Naive thymus-derived CD4-positive, alpha-beta T cell (primary cell): ENCODE results near the gene DKK3. TPM values are rescaled to one million over a fixed set of nuclear protein-coding genes. Genes with fewer than 3 reads are reported as not detected.
A peak's percentile ranks its signal among the peaks of the same experiment; 100 is the strongest.

Source experiments
- ATAC-seq: fragments of 150-1000 bp; cut with Tn5 transposase; 2 replicates; pipeline ENCODE4 v1.10.0; 2021; ENCODE audit warnings: mild to moderate bottlenecking, moderate library complexity
- CTCF ChIA-PET: fragments of 350-600 bp; sonication (Branson Sonifier 250); formaldehyde crosslinking; loops from one replicate; lab custom pipeline; 2021; ENCODE audit warnings: antibody characterized with exemption; lab: Charles Lee
- POLR2A ChIA-PET: fragments of 350-600 bp; sonication (Branson Sonifier 250); formaldehyde crosslinking; loops from one replicate; lab custom pipeline; 2021; ENCODE audit warnings: antibody characterized with exemption, inconsistent platforms; lab: Charles Lee
- DNase-seq, 9 donors: peaks; one replicate each; pipeline versions ENCODE4 v3.0.0 to v3.0.0-alpha.2; 2020 to 2022; ENCODE audit warnings: mixed read lengths in 1 of 9
- H3K27ac ChIP-seq: one replicate; pipeline ENCODE4 v1.7.0; 2013; ENCODE audit warnings: mild to moderate bottlenecking, low read depth, low read length, moderate library complexity
- H3K27me3 ChIP-seq, 2 donors: one replicate each; pipeline ENCODE4 v1.7.0; 2013; ENCODE audit warnings: low read length in 2 of 2, mild to moderate bottlenecking in 2 of 2, moderate library complexity in 2 of 2; ENCODE audit not compliant: control insufficient read depth in 2 of 2, insufficient read depth in 2 of 2
- H3K36me3 ChIP-seq, 3 experiments: 1 replicate in 2 of 3; 2 replicates in 1 of 3; pipeline ENCODE4 v1.7.0; 2013; ENCODE audit warnings: low read length in 3 of 3, mild to moderate bottlenecking in 3 of 3, moderate library complexity in 1 of 3; ENCODE audit not compliant: insufficient read depth in 3 of 3, control insufficient read depth in 2 of 3
- H3K4me1 ChIP-seq, 2 donors: one replicate each; pipeline ENCODE4 v1.7.0; 2013; ENCODE audit warnings: low read length in 2 of 2, mild to moderate bottlenecking in 2 of 2, moderate library complexity in 1 of 2; ENCODE audit not compliant: control insufficient read depth in 2 of 2, insufficient read depth in 2 of 2
- H3K4me3 ChIP-seq: 2 replicates; pipeline ENCODE4 v1.7.0; 2013; ENCODE audit warnings: mild to moderate bottlenecking, low read length
- H3K9me3 ChIP-seq, 3 experiments: 1 replicate in 2 of 3; 2 replicates in 1 of 3; pipeline ENCODE4 v1.7.0; 2013; ENCODE audit warnings: low read length in 3 of 3; ENCODE audit not compliant: control insufficient read depth in 2 of 3
- H3K27ac Mint-ChIP-seq, 9 donors: one replicate each; pipeline ENCODE4 v1.8.0; 2020 to 2022; ENCODE audit warnings: mixed read lengths in 9 of 9, mild to moderate bottlenecking in 8 of 9, moderate library complexity in 5 of 9, inconsistent platforms in 2 of 9
- H3K27me3 Mint-ChIP-seq, 5 donors: one replicate each; pipeline ENCODE4 v1.8.0; 2021 to 2022; ENCODE audit warnings: mixed read lengths in 5 of 5, mild to moderate bottlenecking in 1 of 5
- H3K36me3 Mint-ChIP-seq, 5 donors: one replicate each; pipeline ENCODE4 v1.8.0; 2020 to 2022; ENCODE audit warnings: mixed read lengths in 5 of 5, mild to moderate bottlenecking in 3 of 5, inconsistent platforms in 1 of 5
- H3K4me1 Mint-ChIP-seq, 7 donors: one replicate each; pipeline ENCODE4 v1.8.0; 2020 to 2022; ENCODE audit warnings: mixed read lengths in 7 of 7, mild to moderate bottlenecking in 3 of 7, inconsistent platforms in 1 of 7
- H3K4me3 Mint-ChIP-seq, 10 donors: one replicate each; pipeline ENCODE4 v1.8.0; 2020 to 2022; ENCODE audit warnings: mild to moderate bottlenecking in 10 of 10, mixed read lengths in 10 of 10, moderate library complexity in 6 of 10, inconsistent platforms in 2 of 10
- H3K9me3 Mint-ChIP-seq, 11 donors: one replicate each; pipeline ENCODE4 v1.8.0; 2020 to 2022; ENCODE audit warnings: mixed read lengths in 11 of 11, mild to moderate bottlenecking in 4 of 11, inconsistent platforms in 1 of 11, moderate library complexity in 1 of 11
- intact Hi-C, 2 donors: fragments of 100-400 bp; cut with micrococcal nuclease; formaldehyde crosslinking; loops; one replicate each; pipeline ENCODE4 v1.15.1; 2023
- polyA plus RNA-seq, 2 donors: library from polyadenylated mRNA; unstranded; fragments of 300-500 nt; fragmentation: Illumina TruSeq; gene quantifications; one replicate each; pipeline ENCODE4 v1.2.3, GENCODE V29; 2021
- total RNA-seq, 6 experiments: library from RNA in 5 of 6; stranded (reverse) in 5 of 6; gene quantifications; 1 replicate in 5 of 6; 2 replicates in 1 of 6; pipeline ENCODE4 v1.2.3 and lab custom pipeline; 2021 to 2026

The DKK3 gene
- total and polyA plus RNA-seq, 7 experiments from 2014 or later: 0.32 to 1.4 (median 0.38) TPM; not detected in 4

- ChIA-PET POLR2A (no interaction called here), CTCF (no interaction called here)
- H3K27ac Mint-ChIP-seq: no peak overlapping the region
These were observed 71.0 kb downstream of the DKK3 start for GRCh38 chr11:11937433-11937832.

GRCh38 chr11:11935536-11935935 is 72.9 kb downstream of the DKK3 start:
- no peaks in the 10 kb centered on the region for H3K9me3 ChIP-seq
- CTCF ChIA-PET: no interaction called here
- peaks cover 0 to 4% (median 0%) of the 10 kb centered on the region in 7 donors for H3K4me1 Mint-ChIP-seq
- ATAC-seq (no peak), DNase-seq (no peak)
- H3K4me3 ChIP-seq: no peak overlapping the region
- no peaks in the 10 kb centered on the region for H3K4me1 ChIP-seq
- POLR2A ChIA-PET: no interaction called here
- H3K4me3 Mint-ChIP-seq: no peak overlapping the region
- H3K9me3 Mint-ChIP-seq: no peaks in the 10 kb centered on the region
- no peaks in the 10 kb centered on the region for H3K27me3 ChIP-seq
- H3K27ac Mint-ChIP-seq: peak overlapping the region in 1 of 9 donors; percentile 19
- H3K27ac ChIP-seq: no peak overlapping the region
- H3K36me3 ChIP-seq: peaks cover 3 to 68% (median 20%) of the 10 kb centered on the region in 3 experiments
- H3K36me3 Mint-ChIP-seq: peaks cover 14 to 49% (median 40%) of the 10 kb centered on the region in 5 donors
- no peaks in the 10 kb centered on the region for H3K27me3 Mint-ChIP-seq
- intact Hi-C loops: loop anchor here in 1 of 2 donors (10.0 kb wide), 1 partner anchor 1161 kb away; no protein-coding TSS in a partner anchor

More at GRCh38 chr11:11937433-11937832, 71.0 kb downstream of the DKK3 start:
- Histone ChIP-seq H3K9me3 (no peaks in the 10 kb centered on the region), H3K36me3 (peaks cover 8 to 74% (median 20%) of the 10 kb centered on the region in 3 experiments), H3K4me3 (no peak overlapping the region), H3K4me1 (no peaks in the 10 kb centered on the region), H3K27me3 (no peaks in the 10 kb centered on the region), H3K27ac (no peak overlapping the region)
- Mint-ChIP-seq H3K4me3 (no peak overlapping the region), H3K36me3 (peaks cover 15 to 60% (median 37%) of the 10 kb centered on the region in 5 donors), H3K4me1 (peaks cover 0 to 4% (median 0%) of the 10 kb centered on the region in 7 donors), H3K27me3 (no peaks in the 10 kb centered on the region), H3K9me3 (no peaks in the 10 kb centered on the region)
- ATAC-seq: no peak
- intact Hi-C loops: loop anchor here in 1 of 2 donors (10.0 kb wide), 1 partner anchor 1163 kb away; no protein-coding TSS in a partner anchor
- no peak for DNase-seq

GRCh38 chr11:11931461-11932055 is 76.9 kb downstream of the DKK3 start:
- Histone ChIP-seq H3K4me3 (no peak overlapping the region), H3K27me3 (no peaks in the 10 kb centered on the region), H3K4me1 (no peaks in the 10 kb centered on the region), H3K27ac (no peak overlapping the region), H3K9me3 (no peaks in the 10 kb centered on the region), H3K36me3 (peaks cover 4 to 48% (median 14%) of the 10 kb centered on the region in 3 experiments)
- Mint-ChIP-seq H3K27ac (no peak overlapping the region), H3K36me3 (peaks cover 15 to 42% (median 32%) of the 10 kb centered on the region in 5 donors), H3K9me3 (peaks cover 0 to 8% (median 0%) of the 10 kb centered on the region in 11 donors), H3K4me1 (peaks cover 4 to 11% (median 8%) of the 10 kb centered on the region in 7 donors), H3K4me3 (no peak overlapping the region), H3K27me3 (no peaks in the 10 kb centered on the region)
- ATAC-seq (peak; percentile 75), DNase-seq (peak in 7 of 9 donors; percentile 7 to 45 (median 31))
- ChIA-PET POLR2A (no interaction called here), CTCF (interaction anchor here (0.7 to 2.5 kb wide), 5 partner anchors 13 to 30 kb away, joined by 3 to 7 read pairs (median 4); no protein-coding TSS in a partner anchor)
- intact Hi-C loops: loop anchor here (1.0 to 10.0 kb wide), 4 partner anchors 113 to 1157 kb away; no protein-coding TSS in a partner anchor

- Mint-ChIP-seq H3K4me3 (no peak overlapping the region), H3K27me3 (no peaks in the 10 kb centered on the region), H3K27ac (no peak overlapping the region), H3K9me3 (peaks cover 0 to 8% (median 0%) of the 10 kb centered on the region in 11 donors), H3K36me3 (peaks cover 21 to 48% (median 45%) of the 10 kb centered on the region in 5 donors), H3K4me1 (peaks cover 6 to 21% (median 18%) of the 10 kb centered on the region in 7 donors)
- H3K4me3 ChIP-seq: no peak overlapping the region
- ChIA-PET CTCF (no interaction called here), POLR2A (interaction anchor here (0.7 kb wide), 1 partner anchor 114 kb away, joined by 3 read pairs; no protein-coding TSS in a partner anchor)
- H3K27me3 ChIP-seq: no peaks in the 10 kb centered on the region
- no peak overlapping the region for H3K27ac ChIP-seq
- DNase-seq: no peak
- no peaks in the 10 kb centered on the region for H3K4me1 ChIP-seq
- no peaks in the 10 kb centered on the region for H3K9me3 ChIP-seq
- H3K36me3 ChIP-seq: peaks cover 4 to 39% (median 13%) of the 10 kb centered on the region in 3 experiments
- intact Hi-C loops: loop anchor here (5.0 to 10.0 kb wide), 2 partner anchors 352 to 1155 kb away; no protein-coding TSS in a partner anchor
- ATAC-seq: no peak
These were observed 78.5 kb downstream of the DKK3 start for GRCh38 chr11:11929920-11930319.

- intact Hi-C loops: no loop called here
- H3K9me3 ChIP-seq: no peaks in the 10 kb centered on the region
- Mint-ChIP-seq H3K27me3 (no peaks in the 10 kb centered on the region), H3K27ac (peak overlapping the region in 1 of 9 donors; percentile 58), H3K36me3 (peaks cover 17 to 52% (median 43%) of the 10 kb centered on the region in 5 donors), H3K9me3 (peaks cover 0 to 8% (median 0%) of the 10 kb centered on the region in 11 donors), H3K4me1 (peaks cover 5 to 37% (median 24%) of the 10 kb centered on the region in 7 donors), H3K4me3 (no peak overlapping the region)
- H3K27ac ChIP-seq: no peak overlapping the region
- DNase-seq: no peak
- CTCF ChIA-PET: no interaction called here
- H3K4me3 ChIP-seq: no peak overlapping the region
- H3K36me3 ChIP-seq: peaks cover 0 to 25% (median 0%) of the 10 kb centered on the region in 3 experiments
- POLR2A ChIA-PET: no interaction called here
- no peaks in the 10 kb centered on the region for H3K4me1 ChIP-seq
- ATAC-seq: no peak
- H3K27me3 ChIP-seq: no peaks in the 10 kb centered on the region
These were observed 84.6 kb downstream of the DKK3 start for GRCh38 chr11:11923828-11924227.

- peaks cover 0 to 17% (median 15%) of the 10 kb centered on the region in 5 donors for H3K36me3 Mint-ChIP-seq
- Histone ChIP-seq H3K27me3 (no peaks in the 10 kb centered on the region), H3K9me3 (no peaks in the 10 kb centered on the region), H3K4me1 (no peaks in the 10 kb centered on the region), H3K27ac (no peak overlapping the region), H3K4me3 (no peak overlapping the region), H3K36me3 (peaks cover 0 to 6% (median 0%) of the 10 kb centered on the region in 3 experiments)
- ATAC-seq (no peak), DNase-seq (no peak)
- CTCF ChIA-PET: no interaction called here
- intact Hi-C loops: no loop called here
- H3K27me3 Mint-ChIP-seq: no peaks in the 10 kb centered on the region
- H3K4me1 Mint-ChIP-seq: peaks cover 0 to 13% (median 7%) of the 10 kb centered on the region in 7 donors
- H3K4me3 Mint-ChIP-seq: no peak overlapping the region
- POLR2A ChIA-PET: no interaction called here
- H3K27ac Mint-ChIP-seq: peak overlapping the region in 8 of 9 donors; percentile 6 to 87 (median 45)
- no peaks in the 10 kb centered on the region for H3K9me3 Mint-ChIP-seq
These were observed 91.4 kb downstream of the DKK3 start for GRCh38 chr11:11916981-11917399.
